K562 (cell line): ENCODE measurements around the gene JSRP1. TPM values are rescaled to one million over a fixed set of nuclear protein-coding genes. Genes with fewer than 3 reads are reported as not detected.

Experiments used
- ARID1B ChIP-seq: fragments of 450-650 bp; IDR thresholded peaks from 2 replicates; pipeline ENCODE4 v1.6.1; 2016; ENCODE audit warnings: antibody characterized with exemption, mild to moderate bottlenecking, inconsistent platforms
- CREM ChIP-seq: IDR thresholded peaks from 2 replicates; pipeline ENCODE4 v1.6.1; 2014; ENCODE audit warnings: antibody characterized with exemption, low read depth
- E2F5 ChIP-seq: sonication (generic); formaldehyde crosslinking; IDR thresholded peaks from 2 replicates; pipeline ENCODE4 v1.8.0; 2022; ENCODE audit warnings: mild to moderate bottlenecking, missing genetic modification reagents
- EP400 ChIP-seq: fragments of 450-650 bp; IDR thresholded peaks from 2 replicates; pipeline ENCODE4 v1.6.1; 2017; ENCODE audit warnings: antibody characterized with exemption, mild to moderate bottlenecking, moderate library complexity
- FOXA3 ChIP-seq, 2 experiments: fragments of 450-650 bp in 1 of 2; sonication (generic) in 1 of 2; formaldehyde crosslinking; IDR thresholded peaks in 1 of 2; conservative IDR thresholded peaks in 1 of 2; 2 replicates each; pipeline versions ENCODE4 v1.4.0 to v1.8.0; 2020 to 2022; ENCODE audit warnings: mild to moderate bottlenecking in 2 of 2, missing genetic modification reagents in 1 of 2
- KHSRP ChIP-seq: fragments of 450-650 bp; IDR thresholded peaks from 2 replicates; pipeline ENCODE4 v1.6.1; 2017
- MBD1 ChIP-seq: fragments of 250-450 bp; sonication (Bioruptor Pico); IDR thresholded peaks from 2 replicates; pipeline ENCODE4 v1.8.0; 2022; ENCODE audit warnings: inconsistent platforms
- MBD2 ChIP-seq: sonication (generic); IDR thresholded peaks from 2 replicates; pipeline ENCODE4 v1.6.1; 2016; ENCODE audit warnings: low read depth, borderline replicate concordance
- NCOA2 ChIP-seq, 2 experiments: fragments of 450-650 bp; IDR thresholded peaks; 2 replicates each; pipeline ENCODE4 v1.6.1; 2018; ENCODE audit warnings: mild to moderate bottlenecking in 2 of 2, moderate library complexity in 1 of 2; ENCODE audit not compliant: partially characterized antibody in 2 of 2
- NR2F6 ChIP-seq: fragments of 450-650 bp; formaldehyde crosslinking; IDR thresholded peaks from 2 replicates; pipeline ENCODE4 v1.4.0; 2020; ENCODE audit warnings: mild to moderate bottlenecking
- PHF8 ChIP-seq: fragments of 200-600 bp; sonication (generic); IDR thresholded peaks from 2 replicates; pipeline ENCODE4 v1.6.1; 2012; ENCODE audit warnings: mixed run types, mild to moderate bottlenecking, inconsistent platforms, low read length, moderate library complexity, borderline replicate concordance
- RAD51 ChIP-seq: fragments of 450-650 bp; IDR thresholded peaks from 2 replicates; pipeline ENCODE4 v1.7.1; 2016; ENCODE audit warnings: low read depth, mild to moderate bottlenecking, borderline replicate concordance
- SIX5 ChIP-seq, 2 experiments: IDR thresholded peaks; 2 replicates each; pipeline ENCODE4 v1.6.1; 2011; ENCODE audit warnings: low read length in 2 of 2, borderline replicate concordance in 1 of 2, low read depth in 1 of 2, mild to moderate bottlenecking in 1 of 2, moderate library complexity in 1 of 2; ENCODE audit not compliant: insufficient read depth in 1 of 2
- TEAD1 ChIP-seq, 2 experiments: fragments of 450-650 bp in 1 of 2; sonication (generic) in 1 of 2; formaldehyde crosslinking; IDR thresholded peaks; 2 replicates each; pipeline versions ENCODE4 v1.4.0 to v1.8.0; 2020 to 2022; ENCODE audit warnings: mild to moderate bottlenecking in 2 of 2, missing genetic modification reagents in 1 of 2
- UBTF ChIP-seq, 2 experiments: IDR thresholded peaks; 2 replicates each; pipeline ENCODE4 v1.6.1; 2012; ENCODE audit warnings: improper control_type of control experiment in 2 of 2, low read depth in 2 of 2, low read length in 2 of 2, borderline replicate concordance in 1 of 2
- USF1 ChIP-seq: sonication (generic); formaldehyde crosslinking; IDR thresholded peaks from 2 replicates; pipeline ENCODE4 v1.9.0; 2022; ENCODE audit warnings: mild to moderate bottlenecking, missing genetic modification reagents
- YY1 ChIP-seq, 3 experiments: IDR thresholded peaks; 2 replicates each; pipeline ENCODE4 v1.6.1; 2011; ENCODE audit warnings: low read length in 2 of 3, mild to moderate bottlenecking in 2 of 3, moderate library complexity in 2 of 3, borderline replicate concordance in 1 of 3, control low read depth in 1 of 3, low read depth in 1 of 3; ENCODE audit not compliant: insufficient read depth in 3 of 3, insufficient replicate concordance in 2 of 3, control insufficient read depth in 1 of 3, insufficient read length in 1 of 3; ENCODE audit errors: extremely low read depth in 1 of 3
- ZBTB43 ChIP-seq: sonication (generic); formaldehyde crosslinking; IDR thresholded peaks from 2 replicates; pipeline ENCODE4 v1.8.0; 2023; ENCODE audit warnings: mild to moderate bottlenecking, missing genetic modification reagents
- ZNF280B ChIP-seq: fragments of 250-450 bp; sonication (Bioruptor Pico); IDR thresholded peaks from 2 replicates; pipeline ENCODE4 v1.5.1; 2021; ENCODE audit warnings: mild to moderate bottlenecking
- polyA plus RNA-seq, 8 experiments: library from polyadenylated mRNA; depleted of rRNA in 4 of 8; stranded (reverse) in 5 of 8; unstranded in 3 of 8; fragments of >200 nt; fragmentation: Nextera tagmentation in 2 of 8; fragmentation: Illumina TruSeq in 1 of 8; extraction: Ambion mirVana in 2 of 8; extraction: Trizol in 1 of 8; gene quantifications; 2 replicates each; pipeline versions ENCODE4 v1.2.1 to v1.2.3, GENCODE V29; 2011 to 2014; ENCODE audit warnings: inconsistent platforms in 1 of 8, missing spikeins in 1 of 8
- total RNA-seq, 7 experiments: library from RNA; depleted of rRNA in 6 of 7; stranded (reverse); fragments of >200 nt in 6 of 7; fragmentation: Illumina TruSeq in 2 of 7; extraction: Trizol in 2 of 7; gene quantifications; 2 replicates each; pipeline versions ENCODE4 v1.2.1 to v1.2.3, GENCODE V29; 2011 to 2021; ENCODE audit warnings: low replicate concordance in 1 of 7

Gene JSRP1
- total and polyA plus RNA-seq, 9 of the 15 experiments (the other 6 are each of a cell fraction or from before 2014, with no cell fraction given): 0.08 to 1.2 (median 0.51) TPM; not detected in 4

GRCh38 chr19:2236064-2236313 lies 20.2 kb downstream of the JSRP1 start (continued):
- no peak for TF ChIP-seq NCOA2 (IDR thresholded peaks at IDR 0.05; ENCODE audit: partially characterized antibody in 2 of 2)
- TF ChIP-seq CREM: no peak
- TF ChIP-seq PHF8: peak; percentile 4; the same call in 1 of the 2 replicates
- no peak for TF ChIP-seq USF1 (CRISPR knock-in tag)
- no peak for TF ChIP-seq KHSRP
- TF ChIP-seq ZNF280B: no peak
- peak in 2 of 3 experiments; percentile 66 to 75 for TF ChIP-seq YY1 (IDR thresholded peaks at IDR 0.05; ENCODE audit: borderline replicate concordance in 1 of 3, control insufficient read depth in 1 of 3, extremely low read depth in 1 of 3, insufficient read depth in 3 of 3, insufficient read length in 1 of 3, insufficient replicate concordance in 2 of 3, low read depth in 1 of 3, low read length in 2 of 3)
- TF ChIP-seq SIX5 (IDR thresholded peaks at IDR 0.05; ENCODE audit: borderline replicate concordance in 1 of 2, insufficient read depth in 1 of 2, low read depth in 1 of 2, low read length in 2 of 2): peak in 1 of 2 experiments; percentile 9; a peak in 1 of 4 replicates
- TF ChIP-seq EP400: no peak
- peak; percentile 13; the same call in 1 of the 2 replicates for TF ChIP-seq MBD2
- no peak for TF ChIP-seq NR2F6 (CRISPR knock-in tag)
- no peak for TF ChIP-seq ZBTB43 (CRISPR knock-in tag)
- no peak for TF ChIP-seq ARID1B
- no peak for TF ChIP-seq FOXA3 (CRISPR knock-in tag; conservative IDR thresholded peaks at IDR 0.05 in 1 of 2, IDR thresholded peaks at IDR 0.05 in 1 of 2)
- peak in 1 of 2 experiments; percentile 38; a peak in 2 of 4 replicates for TF ChIP-seq UBTF (IDR thresholded peaks at IDR 0.05; ENCODE audit: borderline replicate concordance in 1 of 2, low read depth in 2 of 2, low read length in 2 of 2)
- no peak for TF ChIP-seq E2F5 (CRISPR knock-in tag)
- no peak for TF ChIP-seq RAD51
- TF ChIP-seq MBD1 (CRISPR knock-in tag): no peak
- peak in 1 of 2 experiments; percentile 13; a peak in 1 of 4 replicates for TF ChIP-seq TEAD1 (CRISPR knock-in tag; IDR thresholded peaks at IDR 0.05)
